ENCODE measurements around the gene BAX. TPM values are rescaled to one million over a fixed set of nuclear protein-coding genes. Genes with fewer than 3 reads are reported as not detected.

The BAX gene
- total and polyA plus RNA-seq, 8 donors: 12.1 to 121 (median 49.0) TPM

GRCh38 chr19:48989701-48990291 is 35.1 kb downstream of the BAX start:
- Histone ChIP-seq H3K4me1 (peaks cover 28 to 39% (median 36%) of the 10 kb centered on the region in 4 donors), H3K27me3 (no peaks in the 10 kb centered on the region), H3K4me3 (no peak overlapping the region), H3K36me3 (peaks cover 28 to 64% (median 58%) of the 10 kb centered on the region in 4 donors), H3K9me3 (no peaks in the 10 kb centered on the region), H3K27ac (peak overlapping the region in 1 of 5 donors; percentile 56)
- WGBS, 5 donors: 81 to 88% (median 85%) methylated on average over 16 to 17 of the region's 17 CpGs
- intact Hi-C loops (cut with DNase I; ENCODE audit: low total_unique reads): no loop called here
- TF ChIP-seq POLR2AphosphoS5 (IDR thresholded peaks at IDR 0.05) (no peak), POLR2A (IDR thresholded peaks at IDR 0.05) (no peak), CTCF (IDR thresholded peaks at IDR 0.05) (no peak), EP300 (IDR thresholded peaks at IDR 0.05) (no peak)
- no peak for DNase-seq

DNA sequence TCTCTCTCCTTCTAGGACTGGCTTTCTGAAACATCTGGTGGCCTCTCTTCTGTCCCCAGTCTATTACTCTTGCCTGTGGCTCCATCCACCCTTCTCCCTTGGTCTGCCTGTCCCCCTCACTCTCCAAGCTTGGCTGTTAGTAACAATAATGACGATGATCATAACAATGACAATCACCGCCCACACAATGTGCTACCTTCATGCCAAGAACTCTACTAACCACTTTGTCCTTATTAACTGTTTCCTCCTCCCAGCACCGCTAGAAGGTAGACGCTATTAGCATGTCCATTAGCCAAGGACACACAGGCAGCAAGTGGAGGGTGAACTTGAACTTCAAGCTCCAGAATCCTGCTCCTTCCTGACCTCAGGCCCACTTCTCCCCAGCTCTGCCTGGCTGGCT is 35.7 kb downstream of the BAX start:
- H3K27me3 ChIP-seq: no peaks in the 10 kb centered on the region
- TF ChIP-seq EP300 (IDR thresholded peaks at IDR 0.05) (no peak), POLR2AphosphoS5 (IDR thresholded peaks at IDR 0.05) (no peak), POLR2A (IDR thresholded peaks at IDR 0.05) (no peak), CTCF (IDR thresholded peaks at IDR 0.05) (no peak)
- no peak overlapping the region for H3K4me3 ChIP-seq
- intact Hi-C loops (cut with DNase I; ENCODE audit: low total_unique reads): no loop called here
- peak overlapping the region in 2 of 5 donors; percentile 56 to 96 for H3K27ac ChIP-seq
- H3K36me3 ChIP-seq: peaks cover 22 to 58% (median 52%) of the 10 kb centered on the region in 4 donors
- H3K4me1 ChIP-seq: peaks cover 32 to 45% (median 40%) of the 10 kb centered on the region in 4 donors
- 74 to 90% (median 76%) methylated on average over 4 of the region's 4 CpGs for WGBS, 5 donors
- no peaks in the 10 kb centered on the region for H3K9me3 ChIP-seq
- DNase-seq: no peak

DNA sequence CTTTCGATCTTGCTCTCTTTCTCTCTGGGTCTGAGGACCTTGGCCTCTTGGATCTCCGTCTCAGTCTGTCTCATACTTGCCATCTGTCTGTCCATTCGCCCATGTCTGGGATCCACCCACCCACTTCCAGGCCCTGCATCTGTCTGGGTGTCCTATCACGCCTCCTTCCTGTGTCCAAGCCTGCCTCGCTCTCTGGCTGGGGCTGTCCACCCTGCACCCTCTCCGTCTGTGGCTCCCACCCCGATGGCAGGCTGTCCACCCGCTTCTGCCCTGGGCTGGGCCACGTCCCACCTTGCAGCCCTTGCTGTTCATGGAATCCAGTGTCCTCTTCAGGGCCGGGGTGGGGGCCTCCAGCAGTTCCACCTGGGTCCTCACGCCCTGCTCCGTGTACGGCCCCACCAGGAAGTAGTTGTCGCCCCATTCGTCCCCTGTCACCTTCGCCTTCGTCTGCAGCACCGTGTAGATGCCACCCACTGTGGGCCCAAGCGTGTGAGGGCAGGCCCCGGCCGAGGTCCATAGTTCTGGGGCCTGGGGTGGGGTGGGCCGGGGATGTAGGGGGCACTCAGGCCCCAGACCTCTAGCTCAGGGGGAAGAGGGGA is 36.4 kb downstream of the BAX start:
- H3K4me3 ChIP-seq: peak overlapping the region; percentile 57 to 81 (median 71)
- intact Hi-C loops (cut with DNase I; ENCODE audit: low total_unique reads): no loop called here
- H3K27me3 ChIP-seq: no peaks in the 10 kb centered on the region
- peaks cover 32 to 47% (median 42%) of the 10 kb centered on the region in 4 donors for H3K4me1 ChIP-seq
- TF ChIP-seq CTCF (IDR thresholded peaks at IDR 0.05) (no peak), POLR2A (IDR thresholded peaks at IDR 0.05) (no peak), POLR2AphosphoS5 (IDR thresholded peaks at IDR 0.05) (no peak)
- 82 to 91% (median 86%) methylated on average over 18 to 22 of the region's 22 CpGs for WGBS, 5 donors
- peaks cover 19 to 51% (median 45%) of the 10 kb centered on the region in 4 donors for H3K36me3 ChIP-seq
- DNase-seq: no peak
- H3K27ac ChIP-seq: peak overlapping the region in 4 of 5 donors; percentile 85 to 96 (median 94)
- no peaks in the 10 kb centered on the region for H3K9me3 ChIP-seq

DNA sequence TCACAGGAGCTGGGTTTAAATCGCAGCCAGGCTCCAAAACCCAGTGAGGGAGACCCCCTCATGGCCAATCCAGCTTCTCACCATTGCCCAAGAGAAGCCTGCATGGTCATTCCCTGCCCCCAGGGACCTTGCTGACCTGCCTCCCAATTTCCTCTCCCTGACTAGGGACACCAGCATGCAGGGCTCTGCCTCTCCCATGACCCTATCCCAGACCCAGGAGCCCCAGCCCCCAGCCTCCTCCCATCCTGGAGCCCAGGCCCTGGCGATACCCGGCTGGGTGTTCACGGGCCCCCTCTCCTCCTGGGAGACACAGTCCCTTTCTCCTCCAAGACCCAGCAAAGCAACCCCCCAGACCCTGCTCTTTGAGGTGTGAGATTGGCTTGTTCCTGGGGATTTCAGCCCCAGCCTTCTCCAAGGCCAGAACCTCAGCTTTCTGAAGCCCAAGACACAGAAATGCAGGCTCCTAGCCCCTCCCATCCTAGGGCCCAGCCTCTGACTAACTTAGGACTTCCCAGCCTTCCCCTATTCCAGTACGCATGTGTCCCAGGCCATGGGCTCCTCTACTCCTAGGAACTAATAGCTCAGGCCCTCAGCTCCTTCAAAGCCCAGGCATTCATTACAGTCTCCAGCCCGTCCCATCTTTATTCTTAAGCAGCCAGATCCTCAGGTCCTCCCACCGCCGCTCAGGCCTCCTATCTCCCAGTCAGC is 37.4 kb downstream of the BAX start:
- intact Hi-C loops (cut with DNase I; ENCODE audit: low total_unique reads): no loop called here
- no peaks in the 10 kb centered on the region for H3K9me3 ChIP-seq
- 5 to 24% (median 17%) methylated on average over 7 to 8 of the region's 8 CpGs for WGBS, 5 donors
- H3K4me3 ChIP-seq: peak overlapping the region; percentile 57 to 81 (median 71)
- peaks cover 32 to 47% (median 42%) of the 10 kb centered on the region in 4 donors for H3K4me1 ChIP-seq
- peak overlapping the region; percentile 85 to 96 (median 94) for H3K27ac ChIP-seq
- TF ChIP-seq POLR2A (IDR thresholded peaks at IDR 0.05): no peak
- TF ChIP-seq POLR2AphosphoS5 (IDR thresholded peaks at IDR 0.05): peak; percentile 57 to 87 (median 60)
- peaks cover 15 to 42% (median 36%) of the 10 kb centered on the region in 4 donors for H3K36me3 ChIP-seq
- peak; percentile 65 to 87 for DNase-seq
- no peaks in the 10 kb centered on the region for H3K27me3 ChIP-seq
